ENCODE results near the gene ALDH7A1. TPM values are rescaled to one million over a fixed set of nuclear protein-coding genes. Genes with fewer than 3 reads are reported as not detected.

The ALDH7A1 gene
- total RNA-seq (10 to 100 TPM; 49.1 to 64.5 TPM), polyA plus RNA-seq (ENCODE audit: insufficient read length in 2 of 2) (100 to 1,000 TPM; 106 to 112 TPM)
- long read RNA-seq, donor 1, full-length matches to known transcripts = 21 of 21 reads
- long read RNA-seq, donor 1, partial matches to known transcripts = 0 of 21 reads
- long read RNA-seq, donor 1, other reads (novel, unspliced or antisense) = 0 of 21 reads
- long read RNA-seq, donor 2, full-length matches to known transcripts = 5 of 5 reads
- long read RNA-seq, donor 2, partial matches to known transcripts = 0 of 5 reads
- long read RNA-seq, donor 2, other reads (novel, unspliced or antisense) = 0 of 5 reads
- long read RNA-seq, donor 3, full-length matches to known transcripts = 16 of 16 reads
- long read RNA-seq, donor 3, partial matches to known transcripts = 0 of 16 reads
- long read RNA-seq, donor 3, other reads (novel, unspliced or antisense) = 0 of 16 reads
- long read RNA-seq, donor 4, full-length matches to known transcripts = 20 of 43 reads
- long read RNA-seq, donor 4, partial matches to known transcripts = 23 of 43 reads
- long read RNA-seq, donor 4, other reads (novel, unspliced or antisense) = 0 of 43 reads

DNA sequence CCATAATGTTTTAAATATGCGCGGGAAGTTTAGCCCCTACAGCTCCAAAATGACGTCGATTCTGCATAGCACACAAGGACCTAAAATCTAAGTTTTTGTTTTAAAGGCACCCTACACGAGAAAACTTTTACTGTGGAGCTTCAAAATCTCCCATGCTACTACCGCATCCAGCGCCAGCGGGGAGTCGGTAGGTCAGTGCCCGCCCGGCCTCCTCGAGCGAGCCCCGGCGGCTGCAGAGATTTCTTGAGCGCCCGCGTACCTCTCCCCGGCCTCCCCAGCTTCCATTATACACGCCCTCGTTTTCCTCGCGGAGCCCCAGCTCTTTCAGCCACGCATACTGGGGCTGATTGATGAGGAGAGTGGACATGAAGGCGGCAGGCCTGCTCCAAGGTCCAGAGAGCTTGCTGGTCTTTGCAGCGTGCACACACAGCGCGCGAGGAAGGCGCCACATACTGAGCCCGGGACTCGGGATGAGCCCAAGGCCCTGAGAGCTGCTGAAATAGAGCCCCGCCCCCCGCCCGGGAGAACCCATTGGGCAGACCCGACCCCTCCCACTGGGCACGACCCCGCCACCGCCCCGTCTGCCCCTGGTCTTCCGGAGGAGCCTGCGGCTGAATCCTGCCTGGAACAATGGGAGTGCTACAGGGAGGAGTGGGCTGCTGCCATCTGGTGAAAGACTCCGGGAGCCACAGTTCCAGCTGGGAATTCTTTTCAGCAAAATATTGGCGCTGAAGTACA lies at the start of gene ALDH7A1:
TSS of gene ALDH7A1 (minus strand) at position 472 of the 738 bp plus-strand sequence. CDS start at position 451, 21 bp downstream.
- Histone ChIP-seq H3K27me3 (ENCODE audit: control insufficient read depth, insufficient read depth, low read length) (no peaks in the 10 kb centered on the region), H3K36me3 (ENCODE audit: control insufficient read depth, insufficient read depth, low read length) (peaks cover 12% of the 10 kb centered on the region), H3K4me3 (ENCODE audit: low read depth, low read length) (peak within 1 kb of the TSS; percentile 73), H3K27ac (ENCODE audit: low read depth, low read length) (peak within 1 kb of the TSS; percentile 90), H3K9me3 (ENCODE audit: control insufficient read depth, insufficient read depth, low read length) (no peaks in the 10 kb centered on the region), H3K4me1 (ENCODE audit: control insufficient read depth, insufficient read depth, low read length) (peaks cover 15% of the 10 kb centered on the region)
- peak; percentile 75 to 97 (median 88) for DNase-seq (ENCODE audit: low read depth in 4 of 6, low spot score in 6 of 6)
- 0% methylated on average over 34 of the region's 44 CpGs for WGBS (ENCODE audit: insufficient coverage)

DNA sequence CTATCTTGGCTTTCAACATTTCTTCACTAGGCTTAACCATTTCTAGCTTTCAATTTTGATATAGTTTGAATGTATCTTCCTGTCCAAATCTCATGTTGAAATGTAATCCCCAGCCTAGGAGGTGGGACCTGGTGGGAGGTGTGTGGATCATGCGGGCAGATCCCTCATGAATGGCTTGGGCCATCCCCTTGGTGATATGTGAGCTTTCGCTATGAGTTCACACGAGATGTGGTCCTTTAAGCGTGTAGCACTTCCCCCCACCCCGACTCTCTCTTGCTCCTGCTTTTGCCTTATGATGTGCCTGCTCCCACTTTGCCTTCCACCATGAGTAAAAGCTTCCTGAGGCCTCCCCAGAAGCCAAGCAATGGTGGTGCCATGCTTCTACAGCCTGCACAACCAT lies 46.4 kb upstream of the ALDH7A1 start:
- Histone ChIP-seq H3K4me1 (ENCODE audit: control insufficient read depth, insufficient read depth, low read length) (no peaks in the 10 kb centered on the region), H3K27me3 (ENCODE audit: control insufficient read depth, insufficient read depth, low read length) (no peaks in the 10 kb centered on the region), H3K9me3 (ENCODE audit: control insufficient read depth, insufficient read depth, low read length) (peaks cover 1% of the 10 kb centered on the region), H3K36me3 (ENCODE audit: control insufficient read depth, insufficient read depth, low read length) (no peaks in the 10 kb centered on the region), H3K27ac (ENCODE audit: low read depth, low read length) (no peak overlapping the region), H3K4me3 (ENCODE audit: low read depth, low read length) (no peak overlapping the region)
- DNase-seq (ENCODE audit: low read depth in 4 of 6, low spot score in 6 of 6) = no peak
- WGBS (ENCODE audit: insufficient coverage) = 86% methylated on average over 5 of the region's 5 CpGs

DNA sequence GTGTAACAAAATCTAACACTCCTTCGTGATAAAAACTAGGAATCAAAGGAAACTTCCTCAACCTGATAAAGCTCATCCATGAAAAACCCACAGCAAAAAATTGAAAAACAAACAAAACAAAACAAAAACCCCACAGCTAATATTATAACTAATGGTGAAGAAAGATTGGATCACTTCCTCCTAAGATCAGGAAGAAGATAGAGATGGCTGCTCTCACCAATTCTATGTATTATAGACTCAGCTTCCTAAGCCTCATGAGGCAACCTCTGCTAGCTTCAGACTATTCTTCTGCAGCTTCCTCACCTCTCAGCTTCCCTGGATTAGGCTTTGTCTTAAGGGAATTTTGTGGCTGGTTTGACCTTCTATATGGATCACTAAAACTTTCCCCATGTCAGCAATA lies 45.8 kb upstream of the ALDH7A1 start:
- DNase-seq (ENCODE audit: low read depth in 4 of 6, low spot score in 6 of 6) = no peak
- Histone ChIP-seq H3K4me1 (ENCODE audit: control insufficient read depth, insufficient read depth, low read length) (no peaks in the 10 kb centered on the region), H3K4me3 (ENCODE audit: low read depth, low read length) (no peak overlapping the region), H3K9me3 (ENCODE audit: control insufficient read depth, insufficient read depth, low read length) (peaks cover 1% of the 10 kb centered on the region), H3K27ac (ENCODE audit: low read depth, low read length) (no peak overlapping the region), H3K36me3 (ENCODE audit: control insufficient read depth, insufficient read depth, low read length) (no peaks in the 10 kb centered on the region), H3K27me3 (ENCODE audit: control insufficient read depth, insufficient read depth, low read length) (no peaks in the 10 kb centered on the region)
- no CpG with 5 or more reads among the region's 1 CpG for WGBS (ENCODE audit: insufficient coverage)

DNA sequence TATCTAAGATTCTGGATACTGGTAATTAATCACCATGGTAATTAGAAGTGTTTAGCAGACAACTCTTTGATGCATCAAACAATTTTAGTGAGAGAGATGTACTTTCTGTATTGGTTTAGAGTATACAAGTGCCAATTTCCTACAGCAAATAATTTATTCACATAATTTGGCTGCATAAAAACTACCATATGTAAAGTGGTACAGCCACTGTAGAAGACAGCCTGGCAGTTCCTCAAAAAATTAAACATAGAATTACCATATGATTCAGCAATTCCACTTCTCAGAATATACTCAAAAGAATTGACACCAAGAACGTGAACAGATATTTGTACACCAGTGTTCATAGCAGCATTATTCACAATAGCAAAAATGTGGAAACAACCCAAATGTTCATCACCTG lies 41.9 kb upstream of the ALDH7A1 start:
- Histone ChIP-seq H3K9me3 (ENCODE audit: control insufficient read depth, insufficient read depth, low read length) (peaks cover 1% of the 10 kb centered on the region), H3K27me3 (ENCODE audit: control insufficient read depth, insufficient read depth, low read length) (no peaks in the 10 kb centered on the region), H3K27ac (ENCODE audit: low read depth, low read length) (no peak overlapping the region), H3K36me3 (ENCODE audit: control insufficient read depth, insufficient read depth, low read length) (no peaks in the 10 kb centered on the region), H3K4me3 (ENCODE audit: low read depth, low read length) (no peak overlapping the region), H3K4me1 (ENCODE audit: control insufficient read depth, insufficient read depth, low read length) (no peaks in the 10 kb centered on the region)
- no CpG with 5 or more reads among the region's 1 CpG for WGBS (ENCODE audit: insufficient coverage)
- DNase-seq (ENCODE audit: low read depth in 4 of 6, low spot score in 6 of 6) = peak in 1 of 6 donors; percentile 38

DNA sequence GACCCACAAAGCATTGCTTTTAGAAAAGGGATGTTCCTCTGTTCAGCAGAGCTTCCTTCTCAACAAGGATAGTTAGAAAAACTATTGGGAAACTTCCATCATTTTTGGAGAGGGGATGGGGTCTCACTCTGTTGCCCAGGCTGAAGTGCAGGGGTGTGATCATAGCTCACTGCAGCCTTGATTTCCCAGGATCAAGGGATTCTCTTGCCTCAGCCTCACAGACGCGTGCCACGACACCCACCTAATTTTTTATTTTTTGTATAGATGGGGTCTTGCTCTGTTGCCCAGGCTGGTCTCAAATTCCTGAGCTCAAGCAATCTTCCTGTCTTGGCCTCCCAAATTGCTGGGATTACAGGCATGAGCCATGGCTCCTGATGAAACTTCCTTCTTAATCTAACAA lies 40.6 kb upstream of the ALDH7A1 start:
- H3K9me3 ChIP-seq (ENCODE audit: control insufficient read depth, insufficient read depth, low read length) = peaks cover 1% of the 10 kb centered on the region
- H3K4me3 ChIP-seq (ENCODE audit: low read depth, low read length) = no peak overlapping the region
- no peaks in the 10 kb centered on the region for H3K36me3 ChIP-seq (ENCODE audit: control insufficient read depth, insufficient read depth, low read length)
- no peaks in the 10 kb centered on the region for H3K27me3 ChIP-seq (ENCODE audit: control insufficient read depth, insufficient read depth, low read length)
- no peak for DNase-seq (ENCODE audit: low read depth in 4 of 6, low spot score in 6 of 6)
- no peak overlapping the region for H3K27ac ChIP-seq (ENCODE audit: low read depth, low read length)
- H3K4me1 ChIP-seq (ENCODE audit: control insufficient read depth, insufficient read depth, low read length) = no peaks in the 10 kb centered on the region
- no CpG with 5 or more reads among the region's 3 CpGs for WGBS (ENCODE audit: insufficient coverage)

DNA sequence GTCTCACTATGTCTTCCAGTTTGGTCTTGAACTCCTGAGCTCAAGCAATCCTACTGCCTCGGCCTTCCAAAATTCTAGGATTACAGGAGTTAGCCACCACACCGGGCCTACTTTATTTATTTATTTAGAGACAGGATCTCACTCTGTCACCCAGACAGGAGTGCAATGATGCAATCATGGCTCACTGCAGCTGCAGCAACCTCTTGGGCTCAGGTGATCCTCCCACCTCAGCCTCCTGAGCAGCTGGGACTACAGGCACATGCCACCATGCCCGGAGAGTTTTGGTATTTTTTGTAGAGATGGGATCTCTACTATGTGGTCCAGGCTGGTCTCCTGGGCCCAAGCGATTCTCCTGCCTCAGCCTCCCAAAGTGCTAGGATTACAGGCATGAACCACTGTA lies 38.5 kb upstream of the ALDH7A1 start:
- no peaks in the 10 kb centered on the region for H3K36me3 ChIP-seq (ENCODE audit: control insufficient read depth, insufficient read depth, low read length)
- WGBS (ENCODE audit: insufficient coverage) = 96% methylated on average over 3 of the region's 4 CpGs

DNA sequence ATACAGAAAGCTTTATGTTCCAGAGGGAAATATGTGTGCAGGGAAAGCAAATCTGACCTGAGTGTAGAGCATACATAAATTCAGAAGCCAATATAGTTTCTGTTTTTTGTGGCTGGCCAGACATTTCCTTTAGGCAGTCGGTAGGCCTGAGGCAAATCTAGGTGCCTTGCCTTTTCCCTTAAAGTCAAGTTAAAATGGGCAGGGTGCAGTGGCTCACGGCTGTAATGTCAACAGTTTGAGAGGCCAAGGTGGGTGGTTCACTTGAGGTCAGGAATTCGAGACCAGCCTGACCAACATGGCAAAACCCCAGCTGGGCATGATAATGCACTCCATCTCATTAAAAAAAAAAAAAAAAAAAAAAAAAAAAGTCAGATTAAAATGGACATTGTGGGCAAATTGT lies 36.9 kb upstream of the ALDH7A1 start:
- H3K4me3 ChIP-seq (ENCODE audit: low read depth, low read length) = no peak overlapping the region
- H3K36me3 ChIP-seq (ENCODE audit: control insufficient read depth, insufficient read depth, low read length) = peaks cover 3% of the 10 kb centered on the region
- H3K9me3 ChIP-seq (ENCODE audit: control insufficient read depth, insufficient read depth, low read length) = no peaks in the 10 kb centered on the region
- H3K27me3 ChIP-seq (ENCODE audit: control insufficient read depth, insufficient read depth, low read length) = no peaks in the 10 kb centered on the region
- no peaks in the 10 kb centered on the region for H3K4me1 ChIP-seq (ENCODE audit: control insufficient read depth, insufficient read depth, low read length)
- DNase-seq (ENCODE audit: low read depth in 4 of 6, low spot score in 6 of 6) = no peak
- no peak overlapping the region for H3K27ac ChIP-seq (ENCODE audit: low read depth, low read length)
- 50% methylated on average over 1 of the region's 3 CpGs for WGBS (ENCODE audit: insufficient coverage)

More for the DNA sequence above, 38.5 kb upstream of the ALDH7A1 start:
- peaks cover 1% of the 10 kb centered on the region for H3K9me3 ChIP-seq (ENCODE audit: control insufficient read depth, insufficient read depth, low read length)
- H3K27ac ChIP-seq (ENCODE audit: low read depth, low read length) = no peak overlapping the region
- DNase-seq (ENCODE audit: low read depth in 4 of 6, low spot score in 6 of 6) = no peak
- no peaks in the 10 kb centered on the region for H3K4me1 ChIP-seq (ENCODE audit: control insufficient read depth, insufficient read depth, low read length)
- H3K27me3 ChIP-seq (ENCODE audit: control insufficient read depth, insufficient read depth, low read length) = no peaks in the 10 kb centered on the region
- no peak overlapping the region for H3K4me3 ChIP-seq (ENCODE audit: low read depth, low read length)

DNA sequence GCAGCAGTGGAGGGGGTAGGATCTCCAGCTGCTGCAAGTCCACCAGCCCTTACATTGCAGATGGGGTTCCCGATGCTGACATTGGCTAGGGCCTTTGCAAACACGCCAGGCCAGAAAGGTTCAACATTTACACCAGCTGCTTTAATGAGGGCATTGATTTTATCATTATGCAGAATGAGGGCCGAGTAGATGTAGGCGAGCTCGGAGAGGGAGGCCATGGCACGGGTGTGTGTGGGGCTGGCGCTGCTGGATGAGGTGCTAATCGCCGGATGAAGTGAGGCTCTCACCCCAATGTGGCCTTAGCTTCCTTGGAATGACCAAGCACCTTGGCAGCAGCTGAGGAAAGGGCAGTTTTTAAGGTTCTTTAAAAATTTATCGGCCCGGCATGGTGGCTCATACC lies 33.1 kb upstream of the ALDH7A1 start:
- H3K36me3 ChIP-seq (ENCODE audit: control insufficient read depth, insufficient read depth, low read length) = peaks cover 14% of the 10 kb centered on the region
- WGBS (ENCODE audit: insufficient coverage) = 94% methylated on average over 11 of the region's 11 CpGs
- DNase-seq (ENCODE audit: low read depth in 4 of 6, low spot score in 6 of 6) = no peak
- H3K4me1 ChIP-seq (ENCODE audit: control insufficient read depth, insufficient read depth, low read length) = no peaks in the 10 kb centered on the region
- H3K27me3 ChIP-seq (ENCODE audit: control insufficient read depth, insufficient read depth, low read length) = no peaks in the 10 kb centered on the region
- H3K9me3 ChIP-seq (ENCODE audit: control insufficient read depth, insufficient read depth, low read length) = no peaks in the 10 kb centered on the region
- H3K27ac ChIP-seq (ENCODE audit: low read depth, low read length) = no peak overlapping the region
- no peak overlapping the region for H3K4me3 ChIP-seq (ENCODE audit: low read depth, low read length)

DNA sequence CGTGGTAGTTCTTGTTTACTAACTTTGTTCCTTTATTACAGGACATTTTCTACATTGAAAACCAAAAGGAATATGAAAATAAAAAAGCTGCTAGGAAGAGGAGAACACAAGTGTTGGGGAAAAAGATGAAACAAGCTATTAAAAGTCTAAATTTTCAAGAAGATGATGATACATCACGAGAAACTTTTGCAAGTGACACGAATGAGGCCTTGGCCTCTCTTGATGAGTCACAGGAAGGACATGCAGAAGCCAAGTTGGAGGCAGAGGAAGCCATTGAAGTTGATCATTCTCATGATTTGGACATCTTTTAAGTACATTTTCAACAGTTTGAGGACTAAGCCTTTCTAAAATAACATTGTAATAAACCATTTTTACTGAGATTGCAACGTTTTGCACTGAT lies 29.5 kb upstream of the ALDH7A1 start:
- no peak overlapping the region for H3K27ac ChIP-seq (ENCODE audit: low read depth, low read length)
- no peaks in the 10 kb centered on the region for H3K9me3 ChIP-seq (ENCODE audit: control insufficient read depth, insufficient read depth, low read length)
- peaks cover 22% of the 10 kb centered on the region for H3K36me3 ChIP-seq (ENCODE audit: control insufficient read depth, insufficient read depth, low read length)
- no peaks in the 10 kb centered on the region for H3K4me1 ChIP-seq (ENCODE audit: control insufficient read depth, insufficient read depth, low read length)
- 100% methylated on average over 2 of the region's 4 CpGs for WGBS (ENCODE audit: insufficient coverage)
- no peak overlapping the region for H3K4me3 ChIP-seq (ENCODE audit: low read depth, low read length)
- no peaks in the 10 kb centered on the region for H3K27me3 ChIP-seq (ENCODE audit: control insufficient read depth, insufficient read depth, low read length)
- no peak for DNase-seq (ENCODE audit: low read depth in 4 of 6, low spot score in 6 of 6)

Data from spinal cord (tissue), 10 donors.